K562 (cell line): ENCODE data around the gene TMEM88. TPM values are rescaled to one million over a fixed set of nuclear protein-coding genes. Genes with fewer than 3 reads are reported as not detected.

Experiments
- DNMT1 ChIP-seq: fragments of 450-650 bp; IDR thresholded peaks from 2 replicates; pipeline ENCODE4 v1.6.1; 2016; ENCODE audit warnings: antibody characterized with exemption, mild to moderate bottlenecking
- FOS ChIP-seq: IDR thresholded peaks from 3 replicates; pipeline ENCODE4 v1.6.1; 2011; ENCODE audit not compliant: insufficient read length; ENCODE audit errors: extremely low read depth
- FOXK2 ChIP-seq, 2 experiments: fragments of 450-650 bp; IDR thresholded peaks in 1 of 2; conservative IDR thresholded peaks in 1 of 2; 2 replicates each; pipeline ENCODE4 v1.6.1; 2016; ENCODE audit warnings: low read depth in 2 of 2, mild to moderate bottlenecking in 1 of 2
- KAT2B ChIP-seq: IDR thresholded peaks from one replicate; pipeline ENCODE4 v1.6.1; 2012; ENCODE audit warnings: low read depth, mild to moderate bottlenecking, control low read depth, inconsistent platforms, low read length, moderate library complexity
- MYBL2 ChIP-seq, 2 experiments: fragments of 450-650 bp in 1 of 2; sonication (generic) in 1 of 2; formaldehyde crosslinking in 1 of 2; IDR thresholded peaks; 2 replicates each; pipeline versions ENCODE4 v1.6.1 to v1.8.1; 2017 to 2022; ENCODE audit warnings: borderline replicate concordance in 1 of 2, inconsistent platforms in 1 of 2, low read depth in 1 of 2, mild to moderate bottlenecking in 1 of 2, missing genetic modification reagents in 1 of 2, moderate library complexity in 1 of 2
- PHF8 ChIP-seq: fragments of 200-600 bp; sonication (generic); IDR thresholded peaks from 2 replicates; pipeline ENCODE4 v1.6.1; 2012; ENCODE audit warnings: mixed run types, mild to moderate bottlenecking, inconsistent platforms, low read length, moderate library complexity, borderline replicate concordance
- POLR3A ChIP-seq: IDR thresholded peaks from 2 replicates; pipeline ENCODE4 v1.6.1; 2011; ENCODE audit warnings: borderline replicate concordance, mild to moderate bottlenecking, moderate library complexity; ENCODE audit not compliant: insufficient read length, insufficient read depth; ENCODE audit errors: extremely low read depth
- RAD21 ChIP-seq, 2 experiments: fragments of 250-450 bp in 1 of 2; fragments of 450-650 bp in 1 of 2; sonication (Bioruptor Pico) in 1 of 2; formaldehyde crosslinking in 1 of 2; IDR thresholded peaks in 1 of 2; conservative IDR thresholded peaks in 1 of 2; 2 replicates each; pipeline versions ENCODE4 v1.4.0 to v1.8.0; 2020 to 2022; ENCODE audit warnings: mild to moderate bottlenecking in 2 of 2, moderate library complexity in 1 of 2
- TBL1XR1 ChIP-seq, 2 experiments: IDR thresholded peaks; 2 replicates each; pipeline ENCODE4 v1.6.1; 2012; ENCODE audit warnings: improper control_type of control experiment in 2 of 2, low read length in 2 of 2, mild to moderate bottlenecking in 1 of 2
- ZFP30 ChIP-seq: fragments of 250-450 bp; sonication (Bioruptor Pico); IDR thresholded peaks from 2 replicates; pipeline ENCODE4 v1.8.0; 2022; ENCODE audit warnings: moderate library complexity, mild to moderate bottlenecking, inconsistent platforms, borderline replicate concordance
- ZNF184 ChIP-seq: sonication (generic); formaldehyde crosslinking; IDR thresholded peaks from 2 replicates; pipeline ENCODE4 v1.5.0; 2020; ENCODE audit warnings: missing genetic modification reagents
- ZNF583 ChIP-seq: fragments of 250-450 bp; sonication (Bioruptor Pico); IDR thresholded peaks from 2 replicates; pipeline ENCODE4 v1.4.0; 2020
- ZNF766 ChIP-seq: fragments of 200-800 bp; sonication (Bioruptor generic); conservative IDR thresholded peaks from 2 replicates; pipeline ENCODE4 v1.6.1; 2016; ENCODE audit warnings: missing genetic modification characterization, missing compliant biosample characterization
- polyA plus RNA-seq, 8 experiments: library from polyadenylated mRNA; depleted of rRNA in 4 of 8; stranded (reverse) in 5 of 8; unstranded in 3 of 8; fragments of >200 nt; fragmentation: Nextera tagmentation in 2 of 8; fragmentation: Illumina TruSeq in 1 of 8; extraction: Ambion mirVana in 2 of 8; extraction: Trizol in 1 of 8; gene quantifications; 2 replicates each; pipeline versions ENCODE4 v1.2.1 to v1.2.3, GENCODE V29; 2011 to 2014; ENCODE audit warnings: inconsistent platforms in 1 of 8, missing spikeins in 1 of 8
- total RNA-seq, 7 experiments: library from RNA; depleted of rRNA in 6 of 7; stranded (reverse); fragments of >200 nt in 6 of 7; fragmentation: Illumina TruSeq in 2 of 7; extraction: Trizol in 2 of 7; gene quantifications; 2 replicates each; pipeline versions ENCODE4 v1.2.1 to v1.2.3, GENCODE V29; 2011 to 2021; ENCODE audit warnings: low replicate concordance in 1 of 7
- TF ChIP-seq, protein P1 (sequence below), 2 experiments: fragments of 450-650 bp in 1 of 2; sonication (generic) in 1 of 2; formaldehyde crosslinking in 1 of 2; IDR thresholded peaks; 2 replicates each; pipeline versions ENCODE4 v1.7.1 to v1.9.0; 2016 to 2022; ENCODE audit warnings: inconsistent platforms in 1 of 2, mild to moderate bottlenecking in 1 of 2, missing genetic modification reagents in 1 of 2
- TF ChIP-seq, protein P2 (sequence below): sonication (generic); formaldehyde crosslinking; IDR thresholded peaks from 2 replicates; pipeline ENCODE4 v1.8.1; 2023; ENCODE audit warnings: mild to moderate bottlenecking, missing genetic modification reagents

The TMEM88 gene
- total and polyA plus RNA-seq, 9 of the 15 experiments (the other 6 are each of a cell fraction or from before 2014, with no cell fraction given), result 0.10 to 1.4 (median 0.36) TPM; not detected in 3

DNA sequence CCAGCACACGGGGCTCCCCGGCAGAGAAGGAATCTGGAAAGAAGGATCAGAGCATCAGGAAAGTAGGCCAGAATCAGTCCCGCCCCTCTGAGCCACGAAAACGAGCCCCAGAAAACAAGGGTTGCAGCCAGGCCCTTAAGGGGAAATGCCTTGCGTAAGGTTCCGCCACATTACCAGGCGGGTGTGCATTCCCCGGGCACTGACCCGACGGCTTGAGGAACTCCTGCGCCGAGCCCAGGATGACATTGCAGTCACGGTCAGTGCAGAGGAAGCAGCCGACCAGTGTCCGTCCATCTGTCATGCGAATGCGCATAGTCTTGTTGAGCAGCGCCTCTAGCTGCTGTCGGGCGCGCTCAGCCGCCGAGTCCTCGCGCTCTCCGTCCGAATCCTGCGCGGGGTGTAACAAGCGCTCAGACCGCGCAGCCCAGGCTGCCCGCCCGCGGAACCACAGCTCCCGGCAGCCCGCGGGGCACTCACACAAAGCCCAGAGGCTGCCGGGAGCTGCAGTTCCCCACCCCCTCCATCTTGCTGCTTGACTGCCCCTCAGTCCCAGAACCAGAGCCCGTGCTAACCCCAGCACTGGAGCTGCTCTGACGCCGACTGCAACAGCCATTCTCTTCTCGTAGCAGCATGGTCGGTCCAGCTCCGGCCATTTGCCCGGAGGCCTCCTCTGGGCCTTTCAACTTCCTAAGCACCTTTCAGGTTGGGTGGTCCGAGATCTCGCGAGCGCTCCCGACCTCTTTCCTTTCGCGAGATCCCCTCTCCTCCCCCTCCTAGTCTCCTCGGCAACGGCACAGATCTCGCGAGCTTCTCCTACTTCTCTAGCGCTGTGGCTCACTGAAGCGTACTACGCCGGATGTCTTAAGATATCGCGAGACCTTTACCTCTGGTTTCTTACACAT, 2.2 kb downstream of the TMEM88 start, which contains the start of gene NAA38 (continued):
- TF ChIP-seq, protein P1, sequence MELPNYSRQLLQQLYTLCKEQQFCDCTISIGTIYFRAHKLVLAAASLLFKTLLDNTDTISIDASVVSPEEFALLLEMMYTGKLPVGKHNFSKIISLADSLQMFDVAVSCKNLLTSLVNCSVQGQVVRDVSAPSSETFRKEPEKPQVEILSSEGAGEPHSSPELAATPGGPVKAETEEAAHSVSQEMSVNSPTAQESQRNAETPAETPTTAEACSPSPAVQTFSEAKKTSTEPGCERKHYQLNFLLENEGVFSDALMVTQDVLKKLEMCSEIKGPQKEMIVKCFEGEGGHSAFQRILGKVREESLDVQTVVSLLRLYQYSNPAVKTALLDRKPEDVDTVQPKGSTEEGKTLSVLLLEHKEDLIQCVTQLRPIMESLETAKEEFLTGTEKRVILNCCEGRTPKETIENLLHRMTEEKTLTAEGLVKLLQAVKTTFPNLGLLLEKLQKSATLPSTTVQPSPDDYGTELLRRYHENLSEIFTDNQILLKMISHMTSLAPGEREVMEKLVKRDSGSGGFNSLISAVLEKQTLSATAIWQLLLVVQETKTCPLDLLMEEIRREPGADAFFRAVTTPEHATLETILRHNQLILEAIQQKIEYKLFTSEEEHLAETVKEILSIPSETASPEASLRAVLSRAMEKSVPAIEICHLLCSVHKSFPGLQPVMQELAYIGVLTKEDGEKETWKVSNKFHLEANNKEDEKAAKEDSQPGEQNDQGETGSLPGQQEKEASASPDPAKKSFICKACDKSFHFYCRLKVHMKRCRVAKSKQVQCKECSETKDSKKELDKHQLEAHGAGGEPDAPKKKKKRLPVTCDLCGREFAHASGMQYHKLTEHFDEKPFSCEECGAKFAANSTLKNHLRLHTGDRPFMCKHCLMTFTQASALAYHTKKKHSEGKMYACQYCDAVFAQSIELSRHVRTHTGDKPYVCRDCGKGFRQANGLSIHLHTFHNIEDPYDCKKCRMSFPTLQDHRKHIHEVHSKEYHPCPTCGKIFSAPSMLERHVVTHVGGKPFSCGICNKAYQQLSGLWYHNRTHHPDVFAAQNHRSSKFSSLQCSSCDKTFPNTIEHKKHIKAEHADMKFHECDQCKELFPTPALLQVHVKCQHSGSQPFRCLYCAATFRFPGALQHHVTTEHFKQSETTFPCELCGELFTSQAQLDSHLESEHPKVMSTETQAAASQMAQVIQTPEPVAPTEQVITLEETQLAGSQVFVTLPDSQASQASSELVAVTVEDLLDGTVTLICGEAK (IDR thresholded peaks at IDR 0.05), result 0 out of 2 replicates have a peak, but pooled peaks have one; percentile 6
- TF ChIP-seq, protein P1 (CRISPR knock-in tag; IDR thresholded peaks at IDR 0.05), result no peak
- no peak for TF ChIP-seq ZNF184
- TF ChIP-seq, protein P2, sequence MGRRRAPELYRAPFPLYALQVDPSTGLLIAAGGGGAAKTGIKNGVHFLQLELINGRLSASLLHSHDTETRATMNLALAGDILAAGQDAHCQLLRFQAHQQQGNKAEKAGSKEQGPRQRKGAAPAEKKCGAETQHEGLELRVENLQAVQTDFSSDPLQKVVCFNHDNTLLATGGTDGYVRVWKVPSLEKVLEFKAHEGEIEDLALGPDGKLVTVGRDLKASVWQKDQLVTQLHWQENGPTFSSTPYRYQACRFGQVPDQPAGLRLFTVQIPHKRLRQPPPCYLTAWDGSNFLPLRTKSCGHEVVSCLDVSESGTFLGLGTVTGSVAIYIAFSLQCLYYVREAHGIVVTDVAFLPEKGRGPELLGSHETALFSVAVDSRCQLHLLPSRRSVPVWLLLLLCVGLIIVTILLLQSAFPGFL, result no peak
- TF ChIP-seq DNMT1, result no peak
- peak; percentile 62; the same call in 1 of the 2 replicates for TF ChIP-seq PHF8
- peak; percentile 45 to 58; a peak in 2 of 4 replicates for TF ChIP-seq FOXK2 (conservative IDR thresholded peaks at IDR 0.05 in 1 of 2, IDR thresholded peaks at IDR 0.05 in 1 of 2; ENCODE audit: low read depth in 2 of 2)
- TF ChIP-seq ZNF766 (CRISPR knock-in tag), result peak; percentile 95
- TF ChIP-seq ZFP30, result no peak
- TF ChIP-seq MYBL2 (IDR thresholded peaks at IDR 0.05; ENCODE audit: low read depth), result no peak
- TF ChIP-seq MYBL2 (CRISPR knock-in tag; IDR thresholded peaks at IDR 0.05; ENCODE audit: borderline replicate concordance), result no peak
- peak; percentile 28 for TF ChIP-seq KAT2B
- peak; percentile 36 to 63 for TF ChIP-seq RAD21 (CRISPR knock-in tag; conservative IDR thresholded peaks at IDR 0.05 in 1 of 2, IDR thresholded peaks at IDR 0.05 in 1 of 2)
- no peak for TF ChIP-seq FOS
- TF ChIP-seq POLR3A, result no peak
- TF ChIP-seq ZNF583 (CRISPR knock-in tag), result no peak
- TF ChIP-seq TBL1XR1 (IDR thresholded peaks at IDR 0.05; ENCODE audit: low read length in 2 of 2), result no peak
